DMS153 treated with DMSO at 0.1 percent for 48 hours (cell line): ENCODE results near the gene MADD.

Source experiments
- DNase-seq: peaks from one replicate; lab custom pipeline; 2025; ENCODE audit not compliant: unreplicated experiment; lab: John Stamatoyannopoulos, UW

The MADD gene

DNA sequence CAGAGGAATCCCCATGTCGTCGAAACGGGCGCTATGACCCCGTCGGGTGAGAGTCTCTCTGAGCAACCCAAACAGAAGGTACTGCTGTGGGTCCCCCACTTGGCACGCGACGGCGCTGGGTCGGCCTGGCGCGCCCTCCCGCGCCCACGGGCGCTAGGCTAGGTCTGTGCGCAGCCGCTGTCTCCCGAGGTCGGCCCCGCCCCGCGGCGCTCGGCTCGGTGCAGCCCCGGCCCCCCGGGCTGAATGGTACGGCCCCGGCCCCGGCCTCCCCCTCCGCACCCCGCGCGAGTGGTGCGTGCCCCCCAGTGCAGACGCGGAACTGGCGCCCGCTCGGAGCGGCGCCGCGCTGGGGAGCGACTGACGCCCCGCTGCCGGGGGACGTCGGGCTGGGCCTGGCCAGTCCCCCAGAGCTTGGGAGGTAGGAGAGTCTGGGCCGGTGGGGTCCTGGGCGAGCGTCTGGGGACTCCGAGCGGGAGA lies at the start of gene MADD:
Gene MADD, plus strand, starts transcription at position 305 of the 477 bp plus-strand sequence.
- no peak for DNase-seq

DNA sequence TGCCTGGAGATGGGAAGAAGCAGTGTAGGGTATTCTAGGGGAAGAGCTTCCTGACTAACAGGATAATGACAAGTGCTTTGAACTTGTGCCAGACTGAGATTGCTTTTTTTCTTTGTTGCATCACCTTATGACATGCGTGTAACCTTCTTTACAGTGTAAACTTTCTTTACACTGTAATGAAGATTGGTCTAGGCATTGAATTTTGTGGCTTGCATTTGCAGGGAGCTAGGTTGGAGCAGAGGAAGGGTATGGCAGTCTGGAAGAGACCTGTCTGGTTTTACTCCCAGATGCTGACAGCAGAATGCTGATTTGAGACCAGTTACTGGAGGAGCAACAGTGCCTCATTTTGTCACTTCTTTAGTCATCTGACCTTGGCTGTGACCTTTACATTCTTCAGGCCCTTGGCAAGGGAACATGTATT lies 49.5 kb upstream of the MADD start:
- no peak for DNase-seq

DNA sequence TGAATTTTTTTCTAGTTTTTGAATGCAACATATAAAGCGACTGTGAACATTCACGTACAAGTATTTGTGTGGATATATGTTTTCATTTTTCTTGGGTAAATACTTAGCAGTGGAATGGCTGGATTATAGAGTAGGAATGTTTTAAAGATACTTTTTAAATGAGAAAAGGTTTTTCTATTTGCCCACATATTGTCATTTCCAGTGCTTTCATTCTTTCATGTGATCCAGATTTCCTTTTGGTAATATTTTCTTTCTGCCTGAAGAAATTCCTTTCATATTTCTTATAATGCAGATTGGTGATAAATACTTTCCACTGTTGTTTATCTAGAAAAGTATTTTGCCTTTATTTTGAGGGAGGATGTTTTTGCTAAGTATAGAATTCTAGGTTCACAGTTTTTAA lies 47.2 kb upstream of the MADD start:
- DNase-seq = no peak

DNA sequence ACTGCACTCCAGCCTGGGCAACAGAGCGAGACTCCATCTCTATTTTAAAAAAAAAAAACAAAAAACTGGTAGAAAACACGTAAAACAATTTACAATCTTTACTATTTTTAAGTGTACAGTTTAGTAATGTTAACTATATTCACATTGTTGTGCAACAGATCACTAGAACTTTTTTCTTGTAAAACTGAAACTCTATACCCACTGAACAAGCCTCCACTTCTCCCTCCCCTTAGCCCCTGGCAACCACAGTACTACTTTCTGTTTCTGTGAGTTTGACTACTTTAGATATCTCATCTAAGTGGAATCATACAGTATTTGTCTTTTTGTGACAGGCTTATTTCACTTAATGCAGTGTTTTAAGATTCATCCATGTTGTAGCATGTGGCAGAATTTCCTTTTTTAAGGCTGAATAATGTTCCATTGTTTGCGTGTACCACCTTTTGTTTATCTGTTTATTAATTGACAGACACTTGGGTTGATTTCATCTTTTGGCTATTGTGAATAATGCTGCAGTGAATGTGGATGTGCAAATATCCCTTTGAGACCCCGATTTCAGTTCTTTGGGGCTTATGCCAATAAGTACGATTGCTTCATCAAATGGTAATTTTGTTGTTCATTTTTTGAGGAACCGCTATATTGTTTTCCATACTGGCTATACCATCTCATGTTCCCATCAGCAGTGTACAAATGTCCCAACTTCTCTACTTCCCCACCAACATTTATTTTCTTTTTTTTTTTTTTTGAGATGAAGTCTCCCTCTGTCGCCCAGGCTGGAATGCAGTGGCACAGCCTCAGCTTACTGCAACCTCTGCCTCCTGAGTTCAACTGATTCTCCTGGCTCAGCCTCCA lies 44.2 kb upstream of the MADD start:
- no peak for DNase-seq

DNA sequence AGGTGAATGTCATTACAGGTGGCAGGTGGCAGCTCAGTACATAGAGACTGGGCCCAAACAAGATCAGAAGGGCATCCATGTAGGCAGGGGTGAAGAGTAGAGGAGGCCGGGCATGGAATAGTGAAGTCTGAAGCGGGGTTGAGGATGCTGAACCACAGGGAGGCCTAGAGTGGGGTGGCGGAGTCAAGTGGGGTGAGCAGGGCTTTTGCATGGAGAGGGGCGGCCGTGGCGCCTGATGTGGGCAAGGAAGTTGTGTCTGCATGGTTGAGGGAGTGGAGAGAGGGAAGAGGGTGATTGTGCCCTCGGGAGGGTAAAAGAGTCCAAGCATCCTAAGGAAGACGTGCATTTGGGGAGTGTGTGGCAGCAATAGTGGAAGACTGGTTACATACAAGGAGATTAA lies 40.8 kb upstream of the MADD start:
- DNase-seq = no peak

DNA sequence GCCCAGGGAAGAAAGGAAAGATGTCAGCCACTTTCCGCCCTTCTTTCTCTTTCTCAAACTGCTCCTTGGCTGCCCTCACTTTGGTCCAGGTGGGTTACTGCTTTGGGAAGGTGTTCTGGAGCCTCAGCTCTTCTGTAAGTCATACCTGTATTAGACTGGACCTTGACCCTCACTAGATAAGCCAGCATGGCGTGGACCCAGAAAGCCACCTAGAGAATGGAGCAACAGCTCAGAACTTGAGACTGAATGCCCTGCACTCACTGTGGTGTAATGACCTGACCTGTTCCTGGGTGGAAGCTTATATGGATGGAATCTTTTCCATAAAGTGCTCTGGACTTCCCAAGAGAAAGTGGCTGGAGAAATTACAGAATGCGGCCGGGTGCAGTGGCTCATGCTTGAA lies 36.9 kb upstream of the MADD start:
- DNase-seq = no peak

DNA sequence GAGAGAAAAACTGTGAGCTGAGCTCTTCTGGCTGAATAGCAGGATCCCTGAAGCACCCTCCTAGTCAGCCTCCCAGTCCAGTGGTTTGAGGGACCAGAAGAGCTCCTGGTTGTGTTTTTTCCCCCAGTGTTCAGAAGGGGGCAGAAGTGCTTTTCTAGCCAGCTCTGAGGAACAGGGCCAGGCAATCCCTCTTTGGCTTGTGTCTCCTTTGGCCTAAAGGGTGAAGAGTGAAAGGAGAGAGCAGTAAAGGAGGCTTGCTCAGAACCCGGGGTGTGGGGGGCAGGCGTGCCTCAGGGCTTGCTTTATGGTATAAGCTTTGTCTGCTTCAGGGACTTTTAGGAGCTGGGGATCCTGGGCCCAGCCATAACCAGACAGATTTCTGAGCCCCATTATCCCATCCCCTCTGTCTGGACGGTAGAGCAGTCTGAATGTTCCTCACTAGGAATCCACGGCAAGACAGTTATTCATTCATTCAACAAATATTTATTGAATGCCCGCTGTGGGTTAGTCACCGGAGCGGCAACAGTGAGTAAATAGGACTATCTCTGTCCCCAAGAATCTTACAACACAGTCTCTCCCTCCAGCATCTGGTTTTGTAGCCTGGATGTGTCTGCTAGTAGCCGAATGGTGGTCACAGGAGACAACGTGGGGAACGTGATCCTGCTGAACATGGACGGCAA lies 35.8 kb upstream of the MADD start:
- peak; percentile 58 for DNase-seq

DNA sequence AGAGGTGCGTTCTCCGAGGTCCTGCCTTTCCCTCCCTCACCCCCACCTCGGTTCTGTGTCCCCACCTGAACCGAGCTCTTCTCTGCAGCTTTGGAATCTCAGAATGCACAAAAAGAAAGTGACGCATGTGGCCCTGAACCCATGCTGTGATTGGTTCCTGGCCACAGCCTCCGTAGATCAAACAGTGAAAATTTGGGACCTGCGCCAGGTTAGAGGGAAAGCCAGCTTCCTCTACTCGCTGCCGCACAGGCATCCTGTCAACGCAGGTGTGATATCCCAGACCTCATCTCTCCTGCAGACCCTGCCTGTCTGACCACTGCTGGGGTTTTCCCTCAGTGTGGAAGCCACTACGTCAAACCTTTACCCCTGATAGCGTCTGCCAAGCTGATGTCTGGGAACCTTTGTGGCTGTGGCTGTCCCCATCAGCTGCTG lies 35.2 kb upstream of the MADD start:
- peak; percentile 58 for DNase-seq

DNA sequence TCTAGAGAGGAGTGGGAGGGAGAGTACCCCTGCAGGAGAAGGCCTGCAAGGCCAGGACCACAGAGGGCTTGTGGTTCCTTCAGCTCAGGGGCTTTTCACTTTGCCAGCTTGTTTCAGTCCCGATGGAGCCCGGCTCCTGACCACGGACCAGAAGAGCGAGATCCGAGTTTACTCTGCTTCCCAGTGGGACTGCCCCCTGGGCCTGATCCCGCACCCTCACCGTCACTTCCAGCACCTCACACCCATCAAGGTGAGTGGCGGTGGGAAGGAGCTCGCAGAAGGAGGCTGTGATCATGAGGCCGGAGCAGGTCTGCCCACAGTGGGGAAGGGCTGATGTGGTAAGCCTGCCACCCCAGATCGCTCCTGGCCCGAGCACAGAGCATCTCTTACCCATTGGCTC lies 34.8 kb upstream of the MADD start:
- no peak for DNase-seq

DNA sequence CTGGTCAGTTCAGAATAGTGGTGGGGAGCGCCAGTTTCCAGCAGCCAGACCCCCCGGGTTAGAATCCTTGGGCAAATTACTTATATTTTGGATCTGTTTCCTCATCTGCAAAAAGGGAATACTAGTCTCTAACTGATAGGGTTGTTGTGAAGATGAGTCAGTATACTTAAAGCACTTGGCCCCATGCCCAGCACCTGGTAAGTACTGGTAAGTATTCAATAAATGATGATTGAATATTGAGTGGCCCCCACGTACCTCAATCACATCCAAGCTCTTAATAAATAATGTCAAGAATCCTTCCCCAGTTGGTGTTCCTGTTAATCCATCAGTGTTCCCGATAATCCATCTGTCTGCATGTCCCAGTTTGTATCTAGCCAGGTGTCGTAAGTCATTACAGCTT lies 33.5 kb upstream of the MADD start:
- no peak for DNase-seq

DNA sequence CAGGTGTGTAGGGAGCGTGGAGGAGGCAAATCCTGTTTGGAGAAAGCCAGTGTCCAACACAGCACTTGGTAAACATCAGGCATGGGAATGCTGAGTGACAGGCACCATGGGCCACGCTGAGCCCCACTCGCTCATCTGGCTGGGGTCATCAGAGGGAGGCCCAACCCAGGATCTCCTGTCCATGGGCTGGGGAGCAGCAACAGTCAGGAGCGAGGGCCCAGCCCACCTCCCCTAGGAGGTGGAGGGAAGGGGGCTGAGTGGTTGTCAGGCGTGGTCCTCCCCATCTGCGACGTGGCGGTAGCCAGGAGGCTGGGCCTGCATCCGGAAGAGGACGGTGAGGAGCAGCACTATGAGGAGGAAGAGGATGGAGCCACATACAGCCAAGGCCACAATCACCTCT lies 30.1 kb upstream of the MADD start:
- DNase-seq = no peak

DNA sequence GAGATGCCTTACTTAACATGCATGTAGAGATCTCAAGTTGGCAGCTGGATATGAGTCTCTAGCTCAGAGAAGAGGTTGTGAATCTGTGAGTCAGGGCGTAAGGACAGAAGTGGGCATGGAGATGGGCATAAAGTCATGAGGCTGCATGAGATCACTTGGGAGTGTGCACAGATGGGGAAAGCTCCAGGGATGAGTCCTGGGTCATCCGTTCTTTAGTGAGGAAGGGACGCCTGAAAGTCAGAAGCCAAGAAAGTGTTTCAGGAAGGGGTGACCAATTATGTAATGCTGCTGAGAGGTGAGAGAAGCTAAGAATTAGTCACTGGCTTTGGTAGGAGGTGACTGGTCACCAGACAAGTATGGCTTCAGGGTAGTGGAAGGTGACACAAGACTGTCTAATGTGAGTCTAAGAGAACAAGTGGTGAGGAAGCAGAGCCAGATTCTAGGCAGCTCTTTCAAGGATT lies 28.1 kb upstream of the MADD start:
- DNase-seq = no peak

DNA sequence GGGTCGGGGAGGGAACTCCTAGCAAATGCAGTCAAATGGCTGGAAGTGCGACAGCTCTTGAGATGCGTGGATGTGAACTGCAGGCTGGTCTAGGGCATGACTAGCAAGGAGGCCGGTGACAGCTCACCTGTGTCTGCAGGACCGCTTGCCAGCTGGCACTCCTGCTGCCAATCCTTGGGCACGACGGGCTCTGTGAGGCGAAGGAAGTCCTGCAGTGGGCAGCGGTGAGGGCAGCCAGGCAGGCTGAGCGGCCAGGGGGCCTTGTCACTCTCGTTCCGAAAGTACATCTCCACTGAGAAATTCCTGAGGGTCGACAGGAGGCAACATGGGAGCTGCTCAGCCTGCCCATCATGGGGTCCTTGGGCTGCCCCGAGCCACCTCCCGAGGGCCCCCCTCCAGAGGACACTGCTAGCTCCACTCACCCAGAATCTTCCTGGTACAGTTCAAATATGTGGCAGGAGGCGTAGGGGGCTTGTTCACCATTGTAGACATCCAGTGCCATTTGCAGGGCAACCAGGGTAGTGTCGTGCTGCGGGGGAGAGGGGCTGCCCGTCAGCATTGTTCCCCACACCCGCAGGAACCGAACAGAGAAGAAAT lies 27.2 kb upstream of the MADD start:
- no peak for DNase-seq

DNA sequence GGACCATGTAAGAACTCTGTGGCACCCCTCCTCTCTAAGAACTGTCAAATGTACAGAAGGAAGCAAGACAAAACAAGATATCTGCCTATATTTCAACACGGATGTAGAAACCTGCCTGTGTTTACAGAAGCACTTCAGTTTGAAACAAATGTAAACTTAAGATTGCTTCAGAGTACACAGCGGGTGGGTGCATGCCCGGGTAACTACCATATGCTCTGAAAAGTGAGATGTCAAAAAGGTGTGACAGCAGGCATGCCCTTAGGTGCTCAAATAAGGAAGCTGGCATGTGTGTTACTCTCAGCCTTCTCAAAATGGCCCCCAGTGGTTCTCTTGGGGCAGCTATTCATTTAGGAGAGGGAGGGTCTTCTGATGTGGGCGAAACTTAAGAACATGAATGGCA lies 26.5 kb upstream of the MADD start:
- DNase-seq = no peak

DNA sequence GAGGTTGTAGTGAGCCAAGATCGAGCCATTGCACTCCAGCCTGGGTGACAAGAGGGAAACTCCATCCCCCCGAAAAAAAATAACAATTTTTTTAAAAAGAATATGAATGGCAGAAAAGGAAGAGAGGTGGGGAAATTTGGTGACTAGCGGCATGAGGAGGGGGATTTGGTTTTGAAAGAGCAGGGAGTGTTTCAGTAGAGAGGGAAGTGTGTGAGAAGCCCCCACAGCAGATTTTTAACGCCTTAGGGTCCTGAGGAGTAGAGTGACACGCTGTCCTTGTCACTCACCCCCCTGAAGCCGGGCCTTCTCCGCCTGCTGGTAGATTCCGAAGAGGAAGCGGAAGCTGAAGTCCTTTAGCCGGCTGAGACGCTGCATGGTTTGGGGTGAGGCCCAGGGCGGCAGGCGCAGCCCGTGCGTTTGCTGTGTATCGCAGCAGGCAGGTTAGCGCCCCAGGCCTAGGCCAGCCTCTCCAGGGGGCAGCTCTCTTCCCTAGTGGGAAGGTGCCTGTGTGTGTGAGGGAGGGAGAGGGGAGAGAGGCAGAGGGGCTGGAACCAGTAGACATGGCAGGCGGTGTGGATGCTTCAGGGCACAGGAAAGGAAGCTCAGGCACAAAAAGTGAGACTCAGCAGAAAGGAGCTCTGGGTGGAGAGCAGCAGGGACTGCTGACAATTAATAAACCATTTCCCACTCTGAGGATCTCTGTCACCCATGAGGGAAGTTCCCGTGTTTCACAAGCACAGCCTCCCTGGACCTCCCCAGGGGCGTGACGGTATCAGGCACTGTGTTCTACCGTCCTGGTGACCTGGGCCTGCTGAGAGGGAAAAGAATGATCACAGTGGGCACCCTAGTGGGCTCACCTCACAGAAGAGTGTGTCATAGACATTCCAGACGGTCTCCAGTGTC lies 25.2 kb upstream of the MADD start:
- DNase-seq = no peak

DNA sequence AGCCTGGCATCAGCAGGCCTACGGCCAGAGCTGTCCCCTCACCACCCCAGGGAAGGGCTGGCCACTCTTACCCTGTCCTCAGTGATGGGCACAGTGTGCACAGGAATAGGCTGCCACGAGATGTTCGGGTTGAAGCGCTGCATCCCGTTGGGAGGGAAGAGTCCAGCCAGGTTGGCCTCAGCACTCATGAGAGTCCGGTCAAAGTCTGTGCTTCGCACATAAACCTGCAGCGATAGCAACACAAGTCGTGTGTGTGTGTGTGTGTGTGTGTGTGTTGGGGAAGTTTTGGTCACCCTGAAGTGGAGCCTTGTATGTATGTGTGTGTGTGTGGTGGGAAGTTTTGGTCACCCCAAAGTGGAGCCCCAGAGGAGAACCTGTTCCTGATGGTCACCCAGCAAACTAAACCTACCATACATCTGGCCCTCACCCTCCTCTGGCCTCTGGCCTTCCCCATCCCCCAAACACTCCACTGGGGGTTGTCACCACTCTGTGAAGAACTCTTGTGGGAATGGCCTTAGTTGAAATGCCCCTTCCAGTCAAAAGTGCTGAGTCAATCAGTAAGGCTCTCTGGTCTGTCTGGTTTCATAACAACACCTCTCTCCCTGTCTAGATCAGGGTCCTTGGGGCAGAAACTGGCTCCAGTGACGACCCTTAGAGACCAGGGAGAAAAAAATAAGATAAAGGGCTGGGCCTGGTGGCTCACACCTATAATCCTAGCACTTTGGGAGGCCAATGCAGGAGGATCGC lies 24.1 kb upstream of the MADD start:
- DNase-seq = no peak

DNA sequence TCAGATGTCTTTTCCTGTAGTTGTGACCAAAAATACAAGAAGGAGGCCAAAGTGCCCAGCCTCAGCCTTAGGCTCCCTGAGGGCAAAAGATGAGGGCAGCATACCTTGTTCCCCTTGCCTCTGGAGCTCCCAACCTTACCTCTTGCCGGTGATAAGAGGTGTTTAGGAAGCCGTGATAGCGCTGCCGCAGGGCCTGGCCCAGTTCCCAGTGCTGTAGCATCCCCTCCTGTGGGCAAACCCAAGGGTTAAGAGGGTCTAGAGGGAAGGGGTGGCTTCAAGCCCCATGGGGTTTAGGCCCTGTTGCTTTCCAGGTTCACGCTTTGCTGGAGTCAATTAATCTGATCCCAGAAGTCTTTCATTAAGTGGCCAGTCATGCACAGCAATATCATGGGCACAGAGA lies 22.4 kb upstream of the MADD start:
- no peak for DNase-seq

DNA sequence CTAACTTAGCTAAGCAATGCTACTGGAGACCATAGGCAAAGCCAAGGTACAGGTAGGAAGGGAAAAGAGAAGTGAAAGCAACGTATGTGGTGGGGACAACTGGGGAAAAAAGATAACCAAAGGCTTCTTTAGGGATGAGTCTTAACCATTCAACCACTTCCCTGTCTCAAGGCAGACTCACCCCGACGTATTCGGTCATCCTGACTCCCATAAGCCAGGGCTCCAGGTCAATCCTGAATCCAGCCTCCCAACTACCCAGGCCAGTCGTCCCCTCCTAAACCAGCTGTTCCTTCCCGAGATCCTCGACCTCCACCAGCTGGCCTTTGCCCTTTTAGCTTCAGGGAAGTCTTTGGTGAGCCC lies 21.6 kb upstream of the MADD start:
- DNase-seq = no peak

DNA sequence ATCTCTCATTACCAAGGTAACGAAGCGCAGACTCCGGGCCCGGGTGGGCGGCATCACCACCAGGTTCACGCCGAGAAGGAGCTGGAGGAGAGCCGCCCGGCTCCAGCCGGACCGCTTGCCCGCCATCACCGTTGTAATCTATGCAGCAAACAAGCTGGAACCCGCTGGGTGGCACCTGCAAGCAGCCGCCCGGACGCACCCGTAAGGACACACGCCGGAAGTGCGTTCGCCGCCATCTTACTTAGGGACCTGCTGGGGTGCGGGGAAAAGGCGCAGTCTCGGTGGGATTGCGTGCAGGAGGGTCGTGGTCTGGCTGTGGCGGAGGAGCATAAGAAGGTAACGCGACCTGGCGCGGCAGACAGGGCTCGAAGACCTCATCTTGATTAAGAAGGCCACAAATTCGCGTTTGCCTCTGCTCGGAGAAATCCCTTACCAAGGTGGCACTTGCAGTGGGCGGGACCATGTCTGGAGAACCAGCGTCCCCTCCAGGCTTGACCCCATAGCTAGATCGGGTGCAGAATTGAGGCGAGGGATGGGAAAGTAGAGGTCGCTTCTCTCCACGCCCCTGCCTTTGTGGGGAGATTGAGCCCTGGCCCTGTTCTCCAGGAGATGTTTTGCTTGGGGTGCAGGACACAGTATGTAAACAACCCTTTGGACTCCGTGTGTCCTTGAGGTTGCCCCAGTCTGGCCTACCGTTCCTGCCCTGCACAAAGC lies 21.1 kb upstream of the MADD start, which contains the start of gene ACP2:
Gene ACP2, minus strand, starts transcription at position 151 of the 714 bp plus-strand sequence. Its CDS starts 25 bp downstream, at position 126.
- DNase-seq = peak; percentile 74

DNA sequence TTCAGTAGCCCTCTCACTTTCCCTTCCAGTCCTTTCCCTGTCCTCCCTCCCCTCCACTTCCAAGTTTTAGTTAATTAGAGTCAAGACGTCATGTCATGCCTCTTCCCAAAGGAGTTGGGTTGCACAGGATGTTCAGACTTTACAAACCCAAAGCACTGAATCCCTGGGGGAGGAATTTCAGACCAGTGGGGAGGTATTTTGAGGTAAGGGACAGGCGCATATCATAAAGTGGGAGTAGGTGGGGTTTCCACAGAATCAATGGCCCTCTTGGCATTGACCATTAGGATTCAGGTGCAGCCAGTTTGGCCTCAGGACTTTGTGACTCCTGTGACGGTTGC lies 20.6 kb upstream of the MADD start:
- DNase-seq = no peak
